Upper lobe of left lung (tissue), 6 donors: ENCODE results near the gene TMEM255A. TPM values are rescaled to one million over a fixed set of nuclear protein-coding genes. Genes with fewer than 3 reads are reported as not detected.
"Not testable (repeated sequence)": the region's sequence is repeated elsewhere in the genome, so short reads cannot be mapped to it uniquely, and the experiment has no call there.

Experiments
- ATAC-seq, 2 donors: fragments of 200-7000 bp; cut with Tn5 transposase; one replicate each; pipeline ENCODE4 v1.9.1; 2022; ENCODE audit warnings: mild to moderate bottlenecking in 2 of 2, moderate library complexity in 2 of 2; ENCODE audit not compliant: low FRiP score in 2 of 2
- DNase-seq, 2 donors: peaks; one replicate each; pipeline ENCODE4 v3.0.0-alpha.2; 2019 to 2020
- H3K27ac ChIP-seq, 4 donors: fragments of 200-600 bp; sonication (generic); one replicate each; pipeline ENCODE4 v1.5.1; 2016 to 2019
- H3K27me3 ChIP-seq, 4 donors: fragments of 200-600 bp; sonication (generic); one replicate each; pipeline ENCODE4 v1.5.1; 2017 to 2019
- H3K36me3 ChIP-seq, 4 donors: fragments of 200-600 bp; sonication (generic); one replicate each; pipeline ENCODE4 v1.5.1; 2016 to 2019
- H3K4me1 ChIP-seq, 4 donors: fragments of 200-600 bp; sonication (generic); one replicate each; pipeline ENCODE4 v1.5.1; 2018 to 2019
- H3K4me3 ChIP-seq, 4 donors: fragments of 200-600 bp; sonication (generic); one replicate each; pipeline ENCODE4 v1.5.1; 2017 to 2019; ENCODE audit warnings: mild to moderate bottlenecking in 2 of 4, moderate library complexity in 1 of 4
- H3K9me3 ChIP-seq, 4 donors: fragments of 200-600 bp; sonication (generic); one replicate each; pipeline ENCODE4 v1.5.1; 2018 to 2019
- CTCF ChIP-seq, 6 experiments: fragments of 450-650 bp in 4 of 6; fragments of 200-600 bp in 2 of 6; sonication (generic) in 2 of 6; IDR thresholded peaks; one replicate each; pipeline ENCODE4 v1.5.1; 2016 to 2019; ENCODE audit warnings: antibody characterized with exemption in 6 of 6
- EP300 ChIP-seq, 4 donors: sonication (generic); formaldehyde crosslinking; IDR thresholded peaks; one replicate each; pipeline ENCODE4 v1.5.1; 2017; ENCODE audit warnings: antibody characterized with exemption in 4 of 4, control low read depth in 2 of 4
- POLR2A ChIP-seq, 4 donors: fragments of 450-650 bp; IDR thresholded peaks; one replicate each; pipeline ENCODE4 v1.5.1; 2016 to 2017; ENCODE audit warnings: antibody characterized with exemption in 4 of 4, mild to moderate bottlenecking in 2 of 4
- POLR2AphosphoS5 ChIP-seq, 2 donors: sonication (generic); formaldehyde crosslinking; IDR thresholded peaks; one replicate each; pipeline ENCODE4 v1.5.1; 2017; ENCODE audit warnings: antibody characterized with exemption in 2 of 2
- WGBS, 2 donors: methylation state at CpG; one replicate each; pipeline ENCODE4 v1.1.5; 2017 to 2018; 5-methylcytosine and 5-hydroxymethylcytosine counted together
- total RNA-seq, 6 donors: library from RNA; depleted of rRNA in 4 of 6; stranded (reverse); fragments of >200 nt in 4 of 6; gene quantifications; one replicate each; pipeline versions ENCODE4 v1.1.0 to v1.2.1, GENCODE V29; 2016 to 2021
- donor health status: DM: no; HTN: no; CAD: no; lungs with moderate emphysema.
- donor health status: DM: no; HTN: yes; CAD: no; lungs with severe emphysema.

Gene TMEM255A
- total RNA-seq, 6 donors from 2014 or later: 1.0 to 3.3 (median 1.6) TPM

- Histone ChIP-seq H3K36me3 (no peaks in the 10 kb centered on the region), H3K4me3 (no peak overlapping the region), H3K27ac (no peak overlapping the region), H3K27me3 (no peaks in the 10 kb centered on the region), H3K9me3 (no peaks in the 10 kb centered on the region), H3K4me1 (no peaks in the 10 kb centered on the region)
- TF ChIP-seq POLR2A (IDR thresholded peaks at IDR 0.05) (no peak), CTCF (IDR thresholded peaks at IDR 0.05) (no peak), POLR2AphosphoS5 (IDR thresholded peaks at IDR 0.05) (no peak)
- WGBS, 2 donors: 59 to 71% methylated on average over 4 of the region's 4 CpGs
- ATAC-seq (no peak), DNase-seq (no peak)
Measured at GRCh38 chrX:120350450-120351138, 39.3 kb upstream of the TMEM255A start.

- not testable (repeated sequence) for H3K4me3 ChIP-seq, H3K4me1 ChIP-seq, H3K27me3 ChIP-seq, H3K36me3 ChIP-seq, ATAC-seq, H3K27ac ChIP-seq, H3K9me3 ChIP-seq, DNase-seq
- 78% methylated on average over 11 of the region's 11 CpGs; no CpG with 5 or more reads in 1 of the 2 donors for WGBS, 2 donors
Measured at GRCh38 chrX:120344566-120344965, 33.3 kb upstream of the TMEM255A start.

GRCh38 chrX:120336899-120337298 is 25.6 kb upstream of the TMEM255A start:
- TF ChIP-seq CTCF (IDR thresholded peaks at IDR 0.05) (no peak), POLR2A (IDR thresholded peaks at IDR 0.05) (no peak), EP300 (IDR thresholded peaks at IDR 0.05) (no peak), POLR2AphosphoS5 (IDR thresholded peaks at IDR 0.05) (no peak)
- Histone ChIP-seq H3K9me3 (peaks cover 0 to 40% (median 6%) of the 10 kb centered on the region in 4 donors), H3K27me3 (no peaks in the 10 kb centered on the region), H3K36me3 (no peaks in the 10 kb centered on the region), H3K27ac (no peak overlapping the region), H3K4me3 (no peak overlapping the region), H3K4me1 (no peaks in the 10 kb centered on the region)
- no peak for ATAC-seq
- DNase-seq: no peak

GRCh38 chrX:120335289-120335688 is 24.0 kb upstream of the TMEM255A start:
- no peaks in the 10 kb centered on the region for H3K4me1 ChIP-seq
- peaks cover 0 to 40% (median 6%) of the 10 kb centered on the region in 4 donors for H3K9me3 ChIP-seq
- TF ChIP-seq EP300 (IDR thresholded peaks at IDR 0.05) (no peak), POLR2AphosphoS5 (IDR thresholded peaks at IDR 0.05) (no peak), POLR2A (IDR thresholded peaks at IDR 0.05) (no peak), CTCF (IDR thresholded peaks at IDR 0.05) (no peak)
- H3K36me3 ChIP-seq: no peaks in the 10 kb centered on the region
- WGBS, 2 donors: 69% methylated on average over 2 of the region's 2 CpGs
- no peak overlapping the region for H3K27ac ChIP-seq
- DNase-seq (no peak), ATAC-seq (no peak)
- no peak overlapping the region for H3K4me3 ChIP-seq
- H3K27me3 ChIP-seq: no peaks in the 10 kb centered on the region

- H3K9me3 ChIP-seq: peaks cover 0 to 35% (median 6%) of the 10 kb centered on the region in 4 donors
- ATAC-seq (no peak), DNase-seq (no peak)
- no peak overlapping the region for H3K27ac ChIP-seq
- H3K27me3 ChIP-seq: no peaks in the 10 kb centered on the region
- H3K4me1 ChIP-seq: no peaks in the 10 kb centered on the region
- WGBS, 2 donors: 73 to 100% methylated on average over 1 of the region's 1 CpG
- H3K36me3 ChIP-seq: no peaks in the 10 kb centered on the region
- no peak for TF ChIP-seq POLR2A (IDR thresholded peaks at IDR 0.05)
- no peak for TF ChIP-seq CTCF (IDR thresholded peaks at IDR 0.05)
- no peak for TF ChIP-seq EP300 (IDR thresholded peaks at IDR 0.05)
- no peak for TF ChIP-seq POLR2AphosphoS5 (IDR thresholded peaks at IDR 0.05)
- no peak overlapping the region for H3K4me3 ChIP-seq
Measured at GRCh38 chrX:120334603-120335002, 23.3 kb upstream of the TMEM255A start.
